Activated CD4-positive, alpha-beta T cell treated with anti-CD3 and anti-CD28 coated beads for 1 hour (primary cell): Measurements from ENCODE around the gene PAM16.

Source experiments
- DNase-seq: peaks from one replicate; pipeline ENCODE4 v3.0.0-alpha.2; 2020

The PAM16 gene

GRCh38 chr16:4370570-4371356 is 19.6 kb upstream of the PAM16 start:
- no peak for DNase-seq

- no peak for DNase-seq
Observed at GRCh38 chr16:4370151-4370550, 19.0 kb upstream of the PAM16 start.

GRCh38 chr16:4369007-4369733 is 18.0 kb upstream of the PAM16 start:
- DNase-seq = no peak

GRCh38 chr16:4367393-4367856 is 16.3 kb upstream of the PAM16 start:
- no peak for DNase-seq

- no peak for DNase-seq
Observed at GRCh38 chr16:4366016-4366415, 14.9 kb upstream of the PAM16 start.

- DNase-seq = no peak
Observed at GRCh38 chr16:4365615-4366014, 14.5 kb upstream of the PAM16 start.

GRCh38 chr16:4365014-4365406 is 13.9 kb upstream of the PAM16 start:
- DNase-seq = no peak

- no peak for DNase-seq
Observed at GRCh38 chr16:4364196-4365013, 13.3 kb upstream of the PAM16 start.

GRCh38 chr16:4362476-4363135 is 11.5 kb upstream of the PAM16 start:
- DNase-seq = no peak

- DNase-seq = no peak
Observed at GRCh38 chr16:4361944-4362311, 10.8 kb upstream of the PAM16 start.

GRCh38 chr16:4361033-4361943 is 10.2 kb upstream of the PAM16 start:
- no peak for DNase-seq

- no peak for DNase-seq
Observed at GRCh38 chr16:4360538-4361021, 9.5 kb upstream of the PAM16 start.

GRCh38 chr16:4359914-4360313 is 8.8 kb upstream of the PAM16 start:
- DNase-seq = no peak

- DNase-seq = peak; percentile 50
Observed at GRCh38 chr16:4358831-4359561, 7.9 kb upstream of the PAM16 start.

- DNase-seq = no peak
Observed at GRCh38 chr16:4358236-4358635, 7.1 kb upstream of the PAM16 start.

- no peak for DNase-seq
Observed at GRCh38 chr16:4356820-4357219, 5.7 kb upstream of the PAM16 start.

GRCh38 chr16:4354512-4355409 is 3.6 kb upstream of the PAM16 start:
- DNase-seq = no peak

- no peak for DNase-seq
Observed at GRCh38 chr16:4353675-4354074, 2.6 kb upstream of the PAM16 start.

GRCh38 chr16:4352843-4353242 is 1.7 kb upstream of the PAM16 start:
- DNase-seq = no peak

- no peak for DNase-seq
Observed at GRCh38 chr16:4351880-4352279, 759 bp upstream of the PAM16 start.
